ENCODE measurements around the gene ERICH3.

GRCh38 chr1:74681851-74682250 lies 8.3 kb upstream of the ERICH3 start:
- TF ChIP-seq PATZ1 (CRISPR knock-in tag; IDR thresholded peaks at IDR 0.05; ENCODE audit: borderline replicate concordance), result no peak
- no peak for TF ChIP-seq ZC3H10 (CRISPR knock-in tag; IDR thresholded peaks at IDR 0.05)
- TF ChIP-seq ZFP3 (CRISPR knock-in tag; IDR thresholded peaks at IDR 0.05), result no peak
- TF ChIP-seq PPARA (CRISPR knock-in tag; IDR thresholded peaks at IDR 0.05; ENCODE audit: borderline replicate concordance), result no peak
- no peak for TF ChIP-seq ZFP30 (CRISPR knock-in tag; IDR thresholded peaks at IDR 0.05)
- no peak for TF ChIP-seq ZNF565 (CRISPR knock-in tag; conservative IDR thresholded peaks at IDR 0.05; ENCODE audit: low read depth)
- no peak for TF ChIP-seq GLIS3 (CRISPR knock-in tag; IDR thresholded peaks at IDR 0.05)
- TF ChIP-seq SNAI2 (CRISPR knock-in tag; IDR thresholded peaks at IDR 0.05), result no peak
- no peak for TF ChIP-seq CREB5 (CRISPR knock-in tag; IDR thresholded peaks at IDR 0.05; ENCODE audit: low read depth)
- no peak for TF ChIP-seq ISL1 (CRISPR knock-in tag; IDR thresholded peaks at IDR 0.05)
